NK-92 treated with Interleukin-12 subunit alpha and Interleukin-12 subunit beta, amount 100 ng/mL, for 24 hours (cell line): ENCODE measurements around the gene MFSD12.
A peak's percentile ranks its signal among the peaks of the same experiment; 100 is the strongest.

Experiments used
- DNase-seq: peaks from one replicate; lab custom pipeline; 2025; lab: John Stamatoyannopoulos, UW

MFSD12 gene

GRCh38 chr19:3506384-3507340 is 50.7 kb downstream of the MFSD12 start:
- no peak for DNase-seq

DNA sequence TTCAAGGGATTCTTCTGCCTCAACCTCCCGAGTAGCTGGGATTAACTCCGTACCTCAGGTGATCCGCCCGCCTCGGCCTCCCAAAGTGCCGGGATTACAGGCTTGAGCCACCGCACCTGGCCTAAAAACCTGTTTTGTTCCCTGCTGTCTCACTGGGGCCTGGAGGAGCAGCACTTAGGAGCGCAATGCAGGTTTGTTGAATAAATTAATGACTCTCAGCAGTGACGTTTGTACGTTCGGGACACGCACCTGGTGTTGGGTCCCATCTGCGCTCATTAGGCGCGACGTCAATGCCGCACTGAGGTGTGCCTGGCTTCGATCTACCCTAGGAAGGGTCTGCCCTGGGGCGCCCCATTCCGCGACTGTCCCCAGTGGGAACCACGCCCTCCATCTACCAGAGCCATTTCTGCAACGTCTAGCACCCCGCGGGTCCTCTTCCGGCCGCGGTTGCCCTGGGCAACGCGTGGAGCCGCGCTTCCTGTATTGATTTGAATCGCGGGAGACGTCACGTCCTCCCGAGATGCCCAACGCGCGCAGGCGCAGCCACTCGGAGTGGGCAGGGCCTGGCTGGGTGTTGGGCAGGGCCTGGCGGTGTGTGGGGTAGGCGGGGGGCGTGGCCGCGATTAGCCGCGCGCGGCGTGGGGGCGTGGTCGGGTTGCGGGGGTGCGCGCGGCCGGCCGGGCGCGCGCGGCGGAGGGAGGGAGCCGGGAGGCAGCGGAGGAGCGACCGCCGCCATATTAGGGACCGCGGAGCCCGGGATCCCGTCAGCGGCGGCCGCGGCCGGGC is 51.6 kb downstream of the MFSD12 start, which contains the start of gene FZR1:
FZR1 (plus strand) TSS at position 714 of the 786 bp plus-strand sequence. CDS start 16,679 bp downstream, outside the sequence.
- DNase-seq = peak; percentile 99

GRCh38 chr19:3504735-3505134 is 52.7 kb downstream of the MFSD12 start:
- DNase-seq = no peak

GRCh38 chr19:3503036-3503572 is 54.3 kb downstream of the MFSD12 start:
- DNase-seq = no peak

GRCh38 chr19:3501780-3502179 is 55.6 kb downstream of the MFSD12 start:
- DNase-seq = no peak

DNA sequence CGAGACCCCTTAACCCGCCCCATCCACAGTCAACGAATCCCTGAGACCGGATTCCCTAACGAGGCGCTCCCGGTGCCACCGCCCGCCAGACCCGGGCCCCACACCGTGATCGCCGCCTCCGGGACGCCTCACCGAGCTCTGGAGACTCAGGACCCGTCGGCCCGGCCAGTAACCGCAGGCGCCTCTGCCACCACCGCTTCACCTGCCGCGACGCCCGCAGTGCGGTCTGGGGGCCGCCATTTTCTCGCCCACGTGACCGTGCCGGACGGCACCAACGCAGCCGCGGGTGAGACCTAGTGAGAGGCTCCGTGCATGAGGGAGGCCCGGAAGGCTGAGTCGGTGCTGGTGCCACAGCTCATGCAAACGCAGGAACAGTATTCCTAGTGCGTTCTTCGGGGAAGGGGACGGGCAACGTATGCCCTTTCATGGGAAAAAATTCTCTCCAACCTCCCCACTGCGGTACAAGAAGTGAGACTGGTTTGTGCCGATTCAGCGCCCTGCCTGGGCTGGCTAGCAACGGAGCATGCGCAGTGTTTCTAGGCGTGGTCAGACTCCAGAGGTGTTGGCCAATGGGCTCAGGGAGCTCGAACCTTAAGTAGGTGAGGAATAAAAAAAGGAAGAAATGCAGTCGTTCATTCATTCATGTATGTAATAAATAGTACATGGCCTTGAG is 56.8 kb downstream of the MFSD12 start, which contains the start of gene DOHH:
DOHH (minus strand) TSS at position 246 of the 673 bp plus-strand sequence. CDS start 3,860 bp downstream, outside the sequence.
- DNase-seq = peak; percentile 92

GRCh38 chr19:3499738-3500428 is 57.5 kb downstream of the MFSD12 start:
- DNase-seq = no peak

- no peak for DNase-seq
These were observed 59.4 kb downstream of the MFSD12 start for GRCh38 chr19:3497757-3498520.

GRCh38 chr19:3496392-3497273 is 60.8 kb downstream of the MFSD12 start:
- DNase-seq = no peak

- no peak for DNase-seq
These were observed 62.8 kb downstream of the MFSD12 start for GRCh38 chr19:3494559-3494958.
